ENCODE results near the gene ETF1.

The ETF1 gene

DNA sequence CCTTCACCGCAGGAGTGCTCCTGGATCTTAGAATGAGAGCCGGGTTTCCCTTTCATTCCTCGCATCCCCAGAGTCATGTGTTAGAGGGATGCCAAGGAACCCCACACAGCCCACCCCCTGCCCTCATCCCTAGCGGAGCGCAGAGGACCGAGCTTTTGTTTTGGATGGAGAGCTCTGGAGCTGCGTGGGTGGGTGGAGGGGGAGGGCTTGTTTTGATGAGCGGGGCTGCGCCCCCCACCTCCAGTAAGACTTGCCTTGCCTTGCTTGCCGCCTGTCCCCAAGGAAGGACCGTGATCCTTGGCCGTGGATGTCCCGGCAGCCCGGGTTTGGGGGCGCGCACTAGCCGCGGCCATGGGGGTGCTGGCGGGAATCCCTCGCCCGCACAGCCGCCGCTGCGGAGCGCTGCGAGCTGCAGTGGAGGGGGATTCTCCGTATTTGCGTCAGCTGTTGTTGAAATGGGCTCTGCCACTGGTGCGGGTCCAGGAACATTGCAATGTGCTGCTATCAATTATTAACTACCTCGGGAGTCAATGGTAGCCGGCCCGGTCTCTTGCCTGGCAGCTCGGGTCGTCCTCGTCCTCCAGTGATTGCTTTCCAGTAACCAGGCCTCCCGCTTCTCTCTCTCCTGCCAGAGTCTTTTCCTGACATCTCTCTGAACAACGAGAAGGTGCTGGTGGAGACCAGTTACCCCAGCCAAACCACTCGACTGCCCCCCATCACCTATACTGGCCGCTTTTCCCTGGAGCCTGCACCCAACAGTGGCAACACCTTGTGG, 76.7 kb downstream of the ETF1 start:
- H3K9me3 ChIP-seq: no peaks in the 10 kb centered on the region
- no peaks in the 10 kb centered on the region for H3K36me3 ChIP-seq (replicated peaks)
- DNase-seq (ENCODE audit: low spot score in 2 of 2): peak in 1 of 2 experiments; percentile 28
- H3K4me3 ChIP-seq: peak overlapping the region; percentile 100
- in situ Hi-C loops (cut with MboI; ENCODE audit: low sequenced_read_pairs): no loop called here
- peaks cover 5% of the 10 kb centered on the region for H3K4me1 ChIP-seq
- no peaks in the 10 kb centered on the region for H3K27me3 ChIP-seq (ENCODE audit: low read depth)

DNA sequence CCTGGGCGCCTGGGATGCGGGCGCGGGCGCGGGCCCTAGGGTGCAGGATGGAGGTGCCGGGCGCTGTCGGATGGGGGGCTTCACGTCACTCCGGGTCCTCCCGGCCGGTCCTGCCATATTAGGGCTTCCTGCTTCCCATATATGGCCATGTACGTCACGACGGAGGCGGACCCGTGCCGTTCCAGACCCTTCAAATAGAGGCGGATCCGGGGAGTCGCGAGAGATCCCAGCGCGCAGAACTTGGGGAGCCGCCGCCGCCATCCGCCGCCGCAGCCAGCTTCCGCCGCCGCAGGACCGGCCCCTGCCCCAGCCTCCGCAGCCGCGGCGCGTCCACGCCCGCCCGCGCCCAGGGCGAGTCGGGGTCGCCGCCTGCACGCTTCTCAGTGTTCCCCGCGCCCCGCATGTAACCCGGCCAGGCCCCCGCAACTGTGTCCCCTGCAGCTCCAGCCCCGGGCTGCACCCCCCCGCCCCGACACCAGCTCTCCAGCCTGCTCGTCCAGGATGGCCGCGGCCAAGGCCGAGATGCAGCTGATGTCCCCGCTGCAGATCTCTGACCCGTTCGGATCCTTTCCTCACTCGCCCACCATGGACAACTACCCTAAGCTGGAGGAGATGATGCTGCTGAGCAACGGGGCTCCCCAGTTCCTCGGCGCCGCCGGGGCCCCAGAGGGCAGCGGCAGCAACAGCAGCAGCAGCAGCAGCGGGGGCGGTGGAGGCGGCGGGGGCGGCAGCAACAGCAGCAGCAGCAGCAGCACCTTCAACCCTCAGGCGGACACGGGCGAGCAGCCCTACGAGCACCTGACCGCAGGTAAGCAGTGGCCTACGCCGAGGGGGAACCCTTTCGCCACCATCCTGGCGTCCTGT, 77.5 kb downstream of the ETF1 start, which contains the start of gene EGR1:
Gene EGR1 (plus strand): TSS at position 219 of the 864 bp plus-strand sequence. CDS start 283 bp downstream, at position 502.
- in situ Hi-C loops (cut with MboI; ENCODE audit: low sequenced_read_pairs): no loop called here
- H3K4me1 ChIP-seq: peaks cover 5% of the 10 kb centered on the region
- DNase-seq (ENCODE audit: low spot score in 2 of 2): peak; percentile 82 to 94
- no peaks in the 10 kb centered on the region for H3K9me3 ChIP-seq
- peak within 1 kb of the TSS; percentile 100 for H3K4me3 ChIP-seq
- H3K27me3 ChIP-seq (ENCODE audit: low read depth): no peaks in the 10 kb centered on the region
- no peaks in the 10 kb centered on the region for H3K36me3 ChIP-seq (replicated peaks)

DNA sequence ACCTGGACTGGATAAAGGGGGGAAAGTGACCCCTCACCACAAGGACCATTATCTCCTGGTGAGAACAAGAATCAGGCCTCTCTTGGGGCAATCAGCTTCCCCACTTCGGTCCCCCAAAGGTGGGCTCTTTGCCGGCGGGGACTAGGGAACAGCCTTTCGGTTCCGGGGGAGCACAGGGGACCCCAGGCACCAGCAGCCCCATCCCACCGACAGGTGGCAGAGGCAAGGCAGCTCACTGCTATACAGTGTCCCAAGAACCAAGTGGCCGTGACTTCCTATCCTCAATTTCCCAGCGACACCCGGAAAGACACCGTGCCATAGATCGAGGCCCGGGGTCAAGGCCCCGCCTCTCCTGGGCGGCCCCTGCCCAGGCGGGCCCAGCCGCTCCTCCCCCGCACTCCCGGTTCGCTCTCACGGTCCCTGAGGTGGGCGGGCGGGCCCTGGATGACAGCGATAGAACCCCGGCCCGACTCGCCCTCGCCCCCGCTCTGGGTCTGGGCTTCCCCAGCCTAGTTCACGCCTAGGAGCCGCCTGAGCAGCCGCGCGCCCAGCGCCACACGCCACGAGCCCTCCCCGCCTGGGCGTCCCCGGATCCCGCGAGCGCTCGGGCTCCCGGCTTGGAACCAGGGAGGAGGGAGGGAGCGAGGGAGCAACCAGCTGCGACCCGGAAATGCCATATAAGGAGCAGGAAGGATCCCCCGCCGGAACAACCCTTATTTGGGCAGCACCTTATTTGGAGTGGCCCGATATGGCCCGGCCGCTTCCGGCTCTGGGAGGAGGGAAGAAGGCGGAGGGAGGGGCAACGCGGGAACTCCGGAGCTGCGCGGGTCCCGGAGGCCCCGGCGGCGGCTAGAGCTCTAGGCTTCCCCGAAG, 78.4 kb downstream of the ETF1 start:
- in situ Hi-C loops (cut with MboI; ENCODE audit: low sequenced_read_pairs): no loop called here
- H3K4me3 ChIP-seq: peak overlapping the region; percentile 100
- H3K4me1 ChIP-seq: peaks cover 5% of the 10 kb centered on the region
- H3K27me3 ChIP-seq (ENCODE audit: low read depth): no peaks in the 10 kb centered on the region
- peak; percentile 97 to 98 for DNase-seq (ENCODE audit: low spot score in 2 of 2)
- H3K36me3 ChIP-seq (replicated peaks): no peaks in the 10 kb centered on the region
- no peaks in the 10 kb centered on the region for H3K9me3 ChIP-seq

DNA sequence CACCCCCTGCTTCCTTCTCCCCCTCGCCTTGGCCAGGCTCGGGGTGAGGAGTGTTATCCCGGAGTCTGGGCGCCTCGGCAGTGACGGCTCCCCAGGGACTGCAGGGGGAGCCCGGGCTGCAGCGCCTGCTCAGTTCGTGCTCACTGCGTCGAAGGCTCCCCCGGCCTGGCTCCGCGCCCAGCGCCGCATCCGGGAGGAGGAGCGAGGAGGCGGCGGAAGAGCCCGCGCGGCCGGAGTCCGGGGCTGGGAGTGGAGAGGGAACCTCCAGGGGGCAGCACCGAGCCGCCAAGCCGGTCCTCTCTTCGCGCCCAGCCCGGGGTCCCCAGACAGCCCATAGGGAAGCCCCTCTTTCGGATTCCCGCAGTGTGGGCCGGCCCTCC, 79.0 kb downstream of the ETF1 start:
- Histone ChIP-seq H3K9me3 (no peaks in the 10 kb centered on the region), H3K4me1 (peaks cover 5% of the 10 kb centered on the region), H3K36me3 (replicated peaks) (no peaks in the 10 kb centered on the region), H3K27me3 (ENCODE audit: low read depth) (no peaks in the 10 kb centered on the region), H3K4me3 (peak overlapping the region; percentile 100)
- in situ Hi-C loops (cut with MboI; ENCODE audit: low sequenced_read_pairs): no loop called here
- DNase-seq (ENCODE audit: low spot score in 2 of 2): peak; percentile 93 to 97

DNA sequence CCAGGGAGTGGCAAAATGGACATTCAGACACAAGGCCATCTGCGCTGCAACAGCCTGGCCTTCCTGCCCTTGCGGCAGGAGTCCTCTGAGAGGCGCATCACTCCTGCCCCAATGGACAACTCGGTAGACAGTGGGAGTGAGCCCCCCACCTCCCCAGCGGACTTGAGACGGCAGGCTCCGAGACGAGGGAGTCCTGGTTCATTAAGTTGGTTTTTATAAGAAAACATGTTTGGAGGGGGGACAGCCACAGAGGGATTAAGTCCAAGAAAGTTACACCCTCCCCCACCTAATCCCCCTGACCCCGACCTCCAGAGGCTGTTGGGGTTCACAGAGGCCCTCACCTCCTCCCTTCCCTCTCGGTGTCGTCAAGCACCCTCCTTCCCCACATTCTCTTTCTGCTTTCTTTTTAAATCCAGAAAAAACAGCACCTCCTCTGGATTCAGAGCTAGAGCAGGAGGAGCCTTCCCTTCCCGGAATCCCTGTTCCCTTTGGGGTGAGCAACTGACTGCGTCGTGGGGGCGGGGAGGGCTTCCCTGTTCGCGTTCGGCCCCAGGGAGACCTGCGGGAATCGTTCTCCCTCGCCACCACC, 79.5 kb downstream of the ETF1 start:
- no peak for DNase-seq (ENCODE audit: low spot score in 2 of 2)
- Histone ChIP-seq H3K36me3 (replicated peaks) (no peaks in the 10 kb centered on the region), H3K27me3 (ENCODE audit: low read depth) (no peaks in the 10 kb centered on the region), H3K4me1 (peaks cover 5% of the 10 kb centered on the region), H3K4me3 (peak overlapping the region; percentile 100), H3K9me3 (no peaks in the 10 kb centered on the region)
- in situ Hi-C loops (cut with MboI; ENCODE audit: low sequenced_read_pairs): no loop called here

DNA sequence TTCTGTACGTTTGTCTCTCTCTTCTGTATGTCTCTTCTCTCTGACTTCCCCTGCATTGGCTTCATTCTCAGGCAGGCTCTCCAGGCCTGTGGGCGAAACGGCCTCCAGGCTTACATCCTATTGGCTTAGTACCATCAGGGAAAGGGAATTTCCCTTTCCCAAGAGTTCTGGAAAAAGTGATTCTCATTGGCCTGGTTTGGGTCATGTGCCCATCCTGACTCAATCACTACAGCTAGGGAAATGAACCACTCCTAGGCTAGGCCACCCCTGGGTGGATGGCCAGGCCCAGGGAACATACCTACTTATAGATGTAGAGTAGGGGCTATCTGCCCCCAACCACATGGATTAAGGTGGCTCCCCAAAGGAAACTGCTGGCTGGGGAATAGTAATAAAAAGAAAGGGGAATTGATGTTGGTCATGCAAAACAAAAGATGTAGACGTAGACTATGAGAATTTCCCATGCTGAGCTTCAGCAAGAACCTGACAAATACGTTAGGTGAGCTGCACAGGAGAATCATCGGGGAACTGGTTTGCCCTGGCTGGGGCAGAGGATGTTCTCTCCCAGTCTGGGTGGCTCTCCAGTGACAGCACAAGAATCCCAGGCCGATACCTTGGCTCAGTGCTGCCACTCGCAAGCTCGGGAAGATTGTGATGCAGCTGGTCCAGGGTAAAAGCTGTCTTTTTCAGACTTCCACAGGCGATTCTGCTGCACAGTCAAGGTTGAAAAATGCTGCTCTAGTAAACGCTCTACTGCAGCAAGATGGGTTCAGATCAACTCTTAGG, 81.5 kb downstream of the ETF1 start:
- Histone ChIP-seq H3K4me1 (peaks cover 5% of the 10 kb centered on the region), H3K27me3 (ENCODE audit: low read depth) (no peaks in the 10 kb centered on the region), H3K9me3 (no peaks in the 10 kb centered on the region), H3K4me3 (no peak overlapping the region), H3K36me3 (replicated peaks) (no peaks in the 10 kb centered on the region)
- no peak for DNase-seq (ENCODE audit: low spot score in 2 of 2)
- in situ Hi-C loops (cut with MboI; ENCODE audit: low sequenced_read_pairs): no loop called here

DNA sequence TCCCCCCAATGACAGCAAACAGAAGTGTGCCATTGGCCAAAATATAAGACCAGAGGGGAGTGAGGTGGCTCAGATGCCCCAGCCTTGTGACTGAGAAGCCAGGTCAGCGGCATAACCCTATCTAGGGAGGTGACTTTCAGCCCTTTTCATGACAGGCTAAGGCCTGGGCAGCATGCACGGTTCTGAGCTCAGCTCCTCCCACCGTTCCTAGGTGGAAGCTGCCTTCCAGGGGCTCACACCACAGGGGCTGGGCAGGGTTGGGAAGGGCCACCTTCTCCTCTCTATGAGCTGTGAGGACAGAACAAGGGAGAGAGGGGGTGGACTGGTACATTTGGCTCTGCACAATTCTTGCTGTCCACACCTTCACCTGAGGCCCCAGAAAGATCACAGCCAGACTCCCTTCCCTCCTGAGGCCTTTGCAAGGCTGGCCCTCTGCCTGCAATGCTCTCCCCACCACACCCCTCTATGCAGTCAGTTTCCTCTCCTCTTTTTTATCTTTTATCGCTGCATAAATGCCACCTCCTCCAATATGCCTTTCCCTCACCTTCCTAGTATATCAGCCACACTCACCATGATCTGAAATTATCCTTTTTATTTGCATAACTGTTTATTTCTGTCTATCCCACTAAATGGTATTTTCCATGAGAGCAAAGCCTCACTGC, 82.9 kb downstream of the ETF1 start:
- H3K4me3 ChIP-seq: no peak overlapping the region
- H3K27me3 ChIP-seq (ENCODE audit: low read depth): no peaks in the 10 kb centered on the region
- H3K36me3 ChIP-seq (replicated peaks): no peaks in the 10 kb centered on the region
- no peaks in the 10 kb centered on the region for H3K9me3 ChIP-seq
- no peak for DNase-seq (ENCODE audit: low spot score in 2 of 2)
- in situ Hi-C loops (cut with MboI; ENCODE audit: low sequenced_read_pairs): no loop called here
- H3K4me1 ChIP-seq: peaks cover 5% of the 10 kb centered on the region

DNA sequence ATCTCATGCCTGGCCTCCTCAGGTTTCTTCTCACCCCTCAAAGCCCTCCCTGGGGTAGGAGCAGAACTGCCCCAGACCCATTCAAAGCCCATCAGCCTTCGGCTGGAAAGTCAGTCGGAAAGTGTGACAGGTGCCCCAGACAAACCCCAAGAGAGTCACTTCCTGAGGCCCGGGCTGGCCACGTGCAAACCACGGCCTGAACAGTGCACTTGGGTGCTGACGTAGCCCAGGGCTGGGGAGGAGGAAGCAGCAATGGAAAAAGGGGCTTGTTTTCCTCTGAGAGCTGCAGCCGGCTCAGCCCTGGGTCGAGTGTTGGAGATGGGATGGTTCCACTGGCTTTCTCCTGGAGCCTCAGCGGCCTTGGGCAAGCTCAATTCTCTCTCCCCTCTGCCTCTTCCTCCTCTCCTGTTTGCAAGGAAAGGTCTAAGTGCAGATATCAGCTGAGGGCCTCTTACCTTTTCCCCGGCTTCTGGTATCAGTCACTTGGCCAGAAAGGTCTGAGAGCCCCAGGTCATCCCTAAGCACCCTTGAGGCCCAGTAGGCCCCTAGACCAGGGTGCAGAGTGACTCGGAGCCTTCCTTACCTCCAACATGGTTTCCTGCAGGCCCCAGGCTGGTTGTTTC, 83.6 kb downstream of the ETF1 start:
- no peak for DNase-seq (ENCODE audit: low spot score in 2 of 2)
- Histone ChIP-seq H3K36me3 (replicated peaks) (no peaks in the 10 kb centered on the region), H3K9me3 (no peaks in the 10 kb centered on the region), H3K4me3 (no peak overlapping the region), H3K27me3 (ENCODE audit: low read depth) (no peaks in the 10 kb centered on the region), H3K4me1 (peaks cover 5% of the 10 kb centered on the region)
- in situ Hi-C loops (cut with MboI; ENCODE audit: low sequenced_read_pairs): no loop called here

DNA sequence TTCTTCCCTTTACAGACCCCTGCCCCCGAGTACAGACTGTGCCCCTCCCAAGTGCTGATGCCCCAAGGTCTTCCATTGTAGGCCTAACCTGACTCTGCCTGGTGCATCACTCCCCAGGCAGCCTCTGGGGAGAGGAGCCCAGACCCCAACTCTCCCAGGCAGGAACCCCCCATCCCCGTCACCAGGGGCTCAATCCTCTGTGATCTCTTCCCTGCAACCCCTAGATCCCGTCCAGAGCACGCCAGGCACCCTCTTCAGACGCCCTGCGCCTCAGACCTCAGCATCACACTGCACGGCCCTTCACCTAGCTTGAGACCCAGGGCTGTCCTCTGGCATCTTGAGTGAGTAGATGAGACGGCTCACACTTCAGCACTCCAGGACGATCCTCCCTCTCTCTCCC, 84.2 kb downstream of the ETF1 start:
- no peaks in the 10 kb centered on the region for H3K27me3 ChIP-seq (ENCODE audit: low read depth)

DNA sequence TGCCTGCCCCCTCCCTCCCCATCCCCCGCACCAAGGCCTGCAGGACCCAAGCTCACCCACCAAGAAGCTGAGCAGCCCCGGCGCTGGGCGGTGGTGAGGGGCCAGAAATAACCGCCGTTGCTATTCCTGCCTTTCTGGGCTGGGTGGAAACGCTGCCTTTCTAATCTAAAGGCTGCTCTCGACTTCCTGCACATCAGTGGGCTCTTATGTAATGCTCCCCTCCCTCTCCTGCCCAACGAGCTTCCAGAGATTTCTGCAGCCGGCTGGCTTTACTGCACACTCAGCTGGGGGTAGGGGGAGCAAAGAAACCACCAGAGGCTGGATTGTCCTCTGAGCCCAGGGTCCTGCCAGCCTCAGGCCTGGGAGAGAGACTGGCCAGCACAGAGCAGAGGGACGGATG, 84.7 kb downstream of the ETF1 start:
- in situ Hi-C loops (cut with MboI; ENCODE audit: low sequenced_read_pairs): no loop called here
- H3K27me3 ChIP-seq (ENCODE audit: low read depth): no peaks in the 10 kb centered on the region
- no peaks in the 10 kb centered on the region for H3K36me3 ChIP-seq (replicated peaks)
- peaks cover under 1% of the 10 kb centered on the region; the same call in 1 of the 2 replicates for H3K4me1 ChIP-seq
- H3K4me3 ChIP-seq: no peak overlapping the region
- no peaks in the 10 kb centered on the region for H3K9me3 ChIP-seq
- DNase-seq (ENCODE audit: low spot score in 2 of 2): no peak

More for the DNA sequence above, 84.2 kb downstream of the ETF1 start:
- H3K4me1 ChIP-seq: peaks cover 5% of the 10 kb centered on the region; the same call in 1 of the 2 replicates
- H3K4me3 ChIP-seq: no peak overlapping the region
- no peaks in the 10 kb centered on the region for H3K36me3 ChIP-seq (replicated peaks)
- no peaks in the 10 kb centered on the region for H3K9me3 ChIP-seq
- DNase-seq (ENCODE audit: low spot score in 2 of 2): no peak
- in situ Hi-C loops (cut with MboI; ENCODE audit: low sequenced_read_pairs): no loop called here

DNA sequence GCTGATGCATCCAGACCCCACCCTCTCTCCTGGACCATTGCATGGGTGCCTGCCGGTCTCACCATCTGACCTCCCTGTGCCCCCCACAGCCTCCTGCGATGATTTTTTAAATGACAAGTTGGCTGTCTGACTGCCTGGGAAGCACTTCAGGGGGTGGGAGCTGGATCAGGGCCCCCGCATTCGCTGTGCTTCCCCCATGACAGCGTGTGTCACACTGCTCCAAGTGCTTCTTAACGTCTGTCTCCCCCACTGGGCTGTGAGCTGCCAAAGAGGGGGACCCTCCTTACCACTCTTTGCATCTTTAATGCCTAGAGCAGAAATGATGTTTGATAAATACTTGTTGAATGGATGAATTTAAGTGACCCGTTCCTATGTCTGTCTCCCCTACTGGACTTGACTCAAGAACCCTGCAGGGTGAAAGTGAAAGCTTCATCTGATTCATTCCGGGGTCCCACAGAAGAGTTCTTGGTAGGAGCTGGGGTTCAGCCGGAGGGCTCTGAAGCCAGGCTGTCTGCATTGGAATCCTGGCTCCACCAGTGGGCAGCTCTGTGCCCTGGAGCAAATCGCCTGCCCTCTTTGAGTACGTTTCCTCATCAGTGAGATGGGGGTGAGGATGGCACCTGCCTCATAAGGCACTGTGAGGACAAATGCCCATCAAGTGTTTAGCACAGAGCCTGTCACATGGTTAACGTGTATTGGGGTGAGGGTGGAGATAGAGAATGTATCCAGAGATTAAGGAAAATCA, 85.3 kb downstream of the ETF1 start:
- no peaks in the 10 kb centered on the region for H3K9me3 ChIP-seq
- no peak overlapping the region for H3K4me3 ChIP-seq
- H3K36me3 ChIP-seq (replicated peaks): no peaks in the 10 kb centered on the region
- H3K27me3 ChIP-seq (ENCODE audit: low read depth): no peaks in the 10 kb centered on the region
- DNase-seq (ENCODE audit: low spot score in 2 of 2): no peak
- H3K4me1 ChIP-seq: no peaks in the 10 kb centered on the region
- in situ Hi-C loops (cut with MboI; ENCODE audit: low sequenced_read_pairs): no loop called here
